Fibroblast of gingiva (primary cell): Measurements from ENCODE around the gene SCN9A.
"Not testable (repeated sequence)": the region's sequence is repeated elsewhere in the genome, so short reads cannot be mapped to it uniquely, and the experiment has no call there.

Experiments used
- DNase-seq: peaks from one replicate; pipeline ENCODE4 v3.0.0-alpha.2; 2011; ENCODE audit warnings: low read depth

SCN9A gene

DNA sequence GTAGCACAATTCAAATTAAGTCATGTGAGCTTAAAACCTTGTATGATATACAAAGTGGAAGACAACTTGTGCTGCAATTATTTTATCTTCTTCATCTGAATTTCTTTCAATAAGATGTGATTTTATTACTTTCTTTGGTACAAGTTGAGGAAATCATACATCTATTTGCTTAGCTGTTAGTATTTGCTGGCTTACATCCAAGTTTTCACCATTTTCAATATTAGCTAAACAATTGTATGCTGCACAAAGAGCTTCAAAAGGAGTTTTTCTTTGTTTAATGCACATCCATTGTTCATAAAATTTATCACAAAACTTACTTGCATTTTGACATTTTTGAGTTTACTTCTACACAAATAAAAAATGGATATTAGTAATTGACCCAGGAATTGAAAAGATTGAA is 40.9 kb downstream of the SCN9A start:
- DNase-seq = no peak

DNA sequence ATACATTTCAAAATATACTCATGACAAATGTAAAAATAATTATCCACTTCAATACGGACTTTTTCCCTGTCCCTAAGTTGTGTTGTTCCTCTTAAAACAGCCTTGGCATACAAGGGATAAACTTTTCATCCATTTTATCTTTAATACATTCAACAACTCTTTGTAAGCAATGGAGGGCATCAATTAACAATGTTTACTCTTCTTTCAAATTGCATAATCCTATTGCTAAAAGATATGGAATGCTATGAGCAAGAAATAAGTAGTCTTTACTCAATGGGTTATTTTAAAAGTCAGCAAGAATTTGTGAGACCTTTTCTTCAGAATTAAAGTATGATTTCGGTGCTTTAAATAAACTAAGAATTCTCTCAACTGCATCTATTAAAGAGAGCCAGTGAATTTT is 41.9 kb downstream of the SCN9A start:
- DNase-seq = peak; percentile 35

DNA sequence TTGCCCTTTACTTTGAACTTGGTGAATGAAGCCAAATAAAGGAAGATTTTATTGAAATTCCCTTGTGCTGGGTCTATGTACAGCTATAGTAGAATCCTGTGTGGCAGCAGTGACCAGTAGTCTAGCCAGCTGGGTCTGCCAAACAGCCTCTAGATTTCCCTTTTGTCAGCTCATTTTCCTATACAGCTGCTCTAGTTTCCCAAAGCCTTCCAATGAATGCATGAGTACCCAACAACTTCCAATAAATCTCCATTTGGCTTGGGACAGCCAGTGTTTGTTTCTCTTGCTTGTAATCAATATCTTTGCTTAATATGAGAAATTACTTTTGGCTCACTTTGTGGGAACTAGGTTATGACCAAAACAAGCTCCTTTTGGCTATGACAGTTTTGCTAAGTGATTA is 43.6 kb downstream of the SCN9A start:
- no peak for DNase-seq

DNA sequence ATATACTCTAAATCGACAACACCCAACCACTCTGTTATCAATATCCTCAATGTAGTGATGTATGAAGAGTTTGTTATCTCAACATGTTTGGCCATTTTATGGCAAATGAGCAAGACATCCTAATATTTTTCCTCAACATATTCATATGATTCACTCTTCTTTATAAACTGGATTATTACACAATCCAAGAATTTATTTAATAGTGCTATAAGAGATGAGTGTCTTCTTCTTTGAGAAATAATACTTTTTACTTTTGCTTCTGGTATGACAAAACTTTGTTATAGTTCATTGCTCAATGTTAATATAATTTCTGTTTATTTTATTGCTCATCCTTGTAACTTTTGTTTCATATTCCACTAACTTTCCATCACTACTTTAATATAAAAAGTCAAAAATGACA is 44.3 kb downstream of the SCN9A start:
- DNase-seq = peak; percentile 42

DNA sequence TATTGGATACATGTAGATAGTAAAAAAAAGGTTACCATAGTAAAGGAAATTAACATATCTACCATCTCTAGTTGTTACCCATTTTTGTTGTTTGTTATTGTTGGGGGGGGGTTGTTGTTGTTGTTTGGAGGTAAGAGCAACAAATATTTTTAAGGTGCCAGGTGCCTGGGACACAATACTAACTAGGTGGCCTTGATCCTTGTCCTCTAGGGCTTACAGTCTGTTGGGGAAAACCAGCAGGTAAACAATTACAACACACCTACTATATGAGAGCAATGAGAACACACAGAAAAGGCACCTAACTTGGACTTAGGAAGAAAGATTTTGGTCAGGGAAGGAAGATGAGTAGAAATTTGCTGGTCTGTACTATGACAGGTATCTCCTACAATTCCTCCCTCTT is 46.3 kb downstream of the SCN9A start:
- DNase-seq = no peak

DNA sequence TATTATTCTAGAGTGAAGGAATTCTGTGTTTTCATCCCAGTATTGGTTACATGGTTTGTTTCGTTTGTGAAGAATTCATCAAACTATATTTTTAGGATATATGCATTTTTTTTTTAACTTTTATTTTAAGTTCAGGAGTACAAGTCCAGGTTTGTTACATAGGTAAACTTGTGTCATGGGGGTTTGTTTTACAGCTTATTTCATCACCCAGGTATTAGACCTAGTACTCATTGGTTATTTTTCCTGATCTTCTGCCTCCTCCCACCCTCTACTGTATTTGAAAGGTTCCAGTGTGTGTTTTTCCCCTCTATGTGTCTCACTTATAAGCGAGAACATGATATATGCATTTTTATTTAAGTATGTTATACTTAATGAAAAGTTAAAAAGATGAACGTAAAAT is 47.6 kb downstream of the SCN9A start:
- no peak for DNase-seq

DNA sequence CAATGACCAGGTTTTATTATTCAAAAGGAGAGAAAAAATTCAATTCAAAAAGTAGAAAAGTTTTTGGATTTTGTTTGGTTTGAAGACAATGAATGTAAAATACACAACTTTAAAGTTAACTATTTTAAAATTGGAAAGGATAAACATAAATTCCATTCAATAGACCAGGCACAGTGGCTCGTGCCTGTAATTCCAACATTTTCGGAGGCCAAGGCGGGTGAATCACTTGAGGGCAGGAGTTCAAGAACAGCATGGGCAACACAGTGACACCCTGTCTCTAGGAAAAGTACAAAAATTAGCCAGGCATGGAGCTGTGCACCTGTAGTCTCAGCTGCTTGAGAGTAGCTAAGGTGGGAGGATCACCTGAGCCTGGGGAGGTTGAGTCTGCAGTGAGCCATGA is 54.7 kb downstream of the SCN9A start:
- no peak for DNase-seq

DNA sequence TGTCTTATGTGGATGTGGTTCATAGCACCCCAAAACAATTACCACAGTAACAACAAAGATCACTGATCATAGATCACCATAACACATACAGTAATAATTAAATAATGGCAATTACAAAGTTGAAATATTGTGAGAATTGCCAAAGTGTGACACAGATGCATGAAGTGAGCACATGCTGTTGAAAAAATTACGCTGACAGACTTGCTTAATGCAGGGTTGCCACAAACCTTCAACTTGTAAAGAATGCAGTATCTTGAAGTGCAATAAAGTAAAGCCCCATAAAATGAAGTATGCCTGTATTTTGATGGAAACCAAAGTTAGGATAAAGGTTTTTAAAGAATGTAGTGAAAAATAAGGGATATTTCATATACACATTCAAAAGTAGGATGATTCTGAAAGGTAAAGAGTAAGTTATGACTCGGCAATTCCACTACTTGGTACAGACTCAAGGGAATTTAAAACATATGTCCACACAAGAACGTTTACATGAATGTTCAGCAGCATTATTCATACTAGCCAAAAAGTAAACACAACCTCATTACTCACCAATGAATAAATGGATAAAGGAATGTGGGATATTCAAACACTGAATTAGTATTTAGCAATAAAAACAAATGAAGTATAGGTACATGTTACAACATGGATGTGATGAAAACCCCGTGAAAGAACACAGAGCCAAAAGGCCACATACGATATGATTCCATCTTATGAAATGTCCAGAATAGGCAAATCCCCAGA is 61.6 kb downstream of the SCN9A start:
- DNase-seq = peak; percentile 93

DNA sequence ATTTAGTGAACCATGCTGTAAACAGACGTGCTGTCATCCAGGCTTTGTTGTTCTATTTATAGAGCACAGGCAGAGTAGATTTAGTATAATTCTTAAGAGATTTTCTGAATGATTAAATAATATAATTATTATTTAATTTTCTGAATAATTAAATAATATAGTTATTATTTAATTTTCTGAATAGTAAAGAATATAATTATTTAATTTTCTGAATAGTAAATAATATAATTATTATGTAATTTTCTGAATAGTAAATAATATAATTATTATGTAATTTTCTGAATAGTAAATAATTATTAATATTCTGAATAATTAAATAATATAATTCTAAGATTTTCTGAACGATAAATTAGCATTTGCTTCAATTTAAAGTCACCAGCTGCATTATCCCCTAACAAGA is 62.9 kb downstream of the SCN9A start:
- not testable (repeated sequence) for DNase-seq

DNA sequence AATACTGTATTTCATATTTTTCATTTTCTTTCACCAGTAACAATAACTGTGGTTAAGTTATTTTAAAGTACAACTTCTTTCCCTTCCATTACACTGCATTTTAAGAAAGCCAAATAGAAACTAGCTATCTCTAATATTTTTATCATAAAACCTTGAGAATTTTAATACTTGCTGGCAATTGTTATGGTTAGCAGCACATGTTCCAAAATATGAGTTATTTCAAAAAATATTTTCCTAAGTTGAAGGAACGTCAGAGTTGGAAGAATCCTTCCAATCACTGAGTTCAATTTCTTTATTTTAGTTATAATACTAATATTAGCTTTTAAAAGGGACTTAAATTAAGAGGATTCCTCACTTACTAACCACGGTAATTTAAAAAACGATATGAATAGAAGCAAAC is 68.4 kb downstream of the SCN9A start:
- no peak for DNase-seq

DNA sequence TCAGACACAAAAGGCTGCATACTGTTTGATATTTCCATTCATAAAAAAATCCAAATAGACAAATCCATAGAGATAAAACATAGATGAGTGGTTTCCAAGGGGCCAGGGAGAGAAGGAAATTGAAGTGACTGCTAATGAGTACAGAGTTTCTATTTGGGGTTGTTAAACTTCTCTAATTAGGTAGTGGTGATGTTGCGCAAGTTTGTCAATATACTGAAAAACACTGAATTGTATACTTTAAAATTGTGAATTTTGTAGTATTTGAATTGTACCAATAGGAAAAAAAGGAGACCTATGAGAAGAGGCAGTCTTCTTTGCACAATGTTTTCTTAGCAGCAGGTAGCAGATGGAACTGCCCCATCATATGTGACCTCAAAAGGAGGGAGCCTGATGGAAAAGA is 71.1 kb downstream of the SCN9A start:
- no peak for DNase-seq

DNA sequence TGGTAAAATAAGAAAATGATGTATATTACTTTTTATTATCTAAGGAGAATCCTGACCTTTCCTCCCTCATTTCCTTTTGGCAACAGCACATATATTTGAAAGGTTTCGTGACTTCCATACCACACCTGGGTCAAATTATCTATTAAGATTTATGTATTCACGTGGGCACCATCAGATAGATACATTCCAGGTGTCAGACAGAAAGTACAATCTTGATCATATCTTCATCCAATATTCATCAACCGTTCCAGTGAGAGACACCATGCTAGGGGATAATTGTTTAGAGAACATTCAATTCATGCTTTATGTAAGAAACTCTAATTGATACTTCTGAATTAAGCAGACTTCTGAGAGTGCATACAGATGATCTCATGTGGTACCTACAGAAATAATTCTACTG is 73.7 kb downstream of the SCN9A start:
- DNase-seq = no peak

DNA sequence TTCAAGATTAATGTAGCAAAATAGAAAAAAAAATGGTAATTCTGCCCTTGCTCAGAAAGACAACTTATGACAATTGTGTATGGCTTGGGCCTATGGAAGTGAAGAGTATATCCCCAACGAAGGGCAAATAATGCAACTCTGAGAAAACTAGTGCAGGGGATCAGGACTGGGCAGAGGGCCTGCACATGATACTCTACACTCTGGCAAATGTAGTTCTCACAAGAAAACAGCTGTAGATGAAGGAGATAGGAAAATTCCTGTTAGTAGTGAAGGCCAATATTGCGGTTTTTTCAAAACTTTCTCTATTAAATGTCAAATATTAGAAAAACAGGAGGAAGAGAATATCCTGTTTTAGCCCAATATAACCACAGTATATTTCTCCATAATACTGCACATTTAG is 77.8 kb downstream of the SCN9A start:
- DNase-seq = no peak

DNA sequence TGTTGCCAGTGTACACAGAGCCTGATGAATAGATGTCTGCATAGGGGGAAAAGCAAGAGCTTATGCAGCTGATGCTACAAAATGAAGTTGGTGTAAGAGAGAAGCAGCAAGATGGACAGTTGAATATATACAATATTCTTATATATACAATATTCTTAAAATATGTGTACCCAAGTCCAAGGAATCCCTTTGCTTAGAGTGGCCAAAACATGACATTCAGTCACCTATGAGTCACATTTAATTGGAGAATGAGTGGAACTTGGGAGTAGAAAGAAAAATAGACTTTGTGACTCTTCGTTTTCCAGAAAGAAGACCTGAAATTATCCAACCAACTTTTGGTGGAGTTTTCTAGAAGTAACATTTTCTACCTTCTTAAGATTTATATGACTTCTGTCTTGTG is 81.8 kb downstream of the SCN9A start:
- DNase-seq = no peak

DNA sequence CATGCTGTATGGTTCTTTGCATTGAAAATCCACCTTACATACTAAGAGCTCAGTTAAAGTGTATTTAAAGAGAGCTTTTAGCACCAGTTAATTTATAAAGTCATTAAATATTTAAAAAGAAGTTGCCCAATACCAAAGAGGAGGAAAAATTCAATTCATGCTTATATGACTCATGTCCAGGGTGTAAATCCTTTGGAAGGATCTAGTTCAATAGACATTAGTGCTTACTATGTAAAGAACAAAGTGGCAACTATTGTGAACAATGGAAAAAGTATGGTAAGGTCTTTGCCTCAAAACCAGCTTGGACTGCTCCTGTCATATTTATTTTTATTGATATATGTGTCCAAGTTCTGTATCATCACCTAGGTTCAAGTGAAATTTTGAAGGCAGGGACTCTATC is 90.5 kb downstream of the SCN9A start:
- no peak for DNase-seq

DNA sequence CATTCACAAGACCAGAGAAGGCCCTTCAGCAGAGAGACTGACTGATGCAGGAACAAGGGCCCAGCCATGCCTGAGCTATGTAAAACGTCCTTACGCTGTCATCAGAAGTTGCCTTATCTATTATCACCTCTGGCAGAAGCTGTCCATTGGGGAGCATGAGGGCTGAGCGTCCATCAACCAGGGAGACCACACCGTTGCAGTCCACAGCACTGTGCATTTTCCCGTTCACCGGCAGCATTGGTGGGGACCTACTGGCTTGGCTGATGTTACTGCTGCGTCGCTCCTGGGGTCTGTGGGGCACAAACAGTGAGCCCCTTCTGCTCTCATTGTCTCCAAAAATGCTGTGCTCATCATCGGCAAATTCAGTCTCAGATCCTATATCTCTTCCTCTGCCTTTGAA is 91.4 kb downstream of the SCN9A start:
- no peak for DNase-seq

DNA sequence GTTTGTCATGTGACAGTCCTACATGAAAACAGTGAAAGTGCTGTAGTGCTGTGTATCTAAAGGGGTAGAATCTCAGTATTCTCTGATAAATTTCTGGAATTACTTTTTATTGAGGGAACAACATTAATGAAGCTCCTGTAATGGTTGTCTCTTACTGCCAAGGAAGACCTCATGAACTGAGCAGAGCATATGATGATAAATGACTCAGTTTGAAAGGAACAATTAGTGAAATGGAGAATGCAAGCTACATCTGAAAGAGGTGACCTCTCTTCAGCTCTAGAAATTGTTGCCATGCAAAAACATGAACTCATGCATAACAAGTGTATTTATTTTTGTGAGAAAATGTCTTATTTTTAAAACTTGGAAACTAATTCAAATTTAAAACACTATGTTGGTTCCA is 93.6 kb downstream of the SCN9A start:
- no peak for DNase-seq

DNA sequence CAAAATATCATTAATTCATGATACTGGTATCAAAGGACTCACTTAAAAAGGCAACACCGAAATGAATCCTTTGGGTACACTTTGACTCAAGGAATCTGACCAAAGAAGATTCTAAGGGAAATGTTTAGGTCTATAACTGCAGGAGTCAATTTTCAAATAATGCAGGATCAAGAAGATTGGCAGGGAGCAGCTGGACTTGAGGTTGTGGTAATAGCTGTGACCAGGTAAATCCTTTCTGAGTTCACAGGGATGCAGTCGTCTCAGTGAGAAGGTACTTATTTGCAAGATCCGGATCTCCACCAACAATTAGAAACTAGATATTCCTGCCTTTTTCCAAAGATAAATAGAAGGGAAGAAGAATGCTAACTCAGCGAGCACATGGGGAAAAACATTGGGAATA is 96.9 kb downstream of the SCN9A start:
- no peak for DNase-seq

DNA sequence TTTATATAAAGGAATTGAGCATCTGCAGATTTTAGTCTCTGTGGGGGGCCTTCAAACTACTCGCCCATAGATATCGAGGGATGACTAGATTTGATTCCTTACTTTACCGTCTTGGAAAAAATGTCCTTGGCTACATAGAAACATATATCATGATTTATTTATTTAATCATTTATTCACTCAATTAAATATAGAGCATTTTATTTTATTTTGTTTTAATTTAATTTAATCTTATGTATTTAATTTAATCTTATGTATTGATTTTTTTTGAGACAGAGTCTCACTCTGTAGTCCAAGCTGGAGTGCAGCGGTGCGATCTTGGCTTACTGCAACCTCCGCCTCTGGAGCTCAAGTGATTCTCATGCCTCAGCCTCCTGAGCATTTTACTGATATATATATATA is 105.4 kb downstream of the SCN9A start:
- no peak for DNase-seq

DNA sequence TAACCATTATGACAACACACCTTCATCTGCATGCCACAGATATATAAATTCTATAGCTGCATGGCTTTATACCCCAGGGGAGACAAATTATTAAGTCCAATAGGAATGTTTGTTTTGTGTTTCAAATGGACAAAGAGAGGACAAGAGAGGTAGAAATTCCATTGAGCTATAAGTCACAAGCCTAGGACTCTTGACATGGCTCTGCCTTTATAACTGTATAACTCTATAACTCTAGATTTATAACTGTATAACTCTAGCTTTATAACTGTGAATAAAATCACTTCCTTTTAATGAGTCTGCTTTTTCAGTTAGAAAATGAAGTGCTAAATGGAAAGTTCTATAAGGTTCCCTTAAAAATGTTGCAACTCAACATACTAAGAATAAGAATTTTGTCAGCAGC is 106.4 kb downstream of the SCN9A start:
- no peak for DNase-seq

DNA sequence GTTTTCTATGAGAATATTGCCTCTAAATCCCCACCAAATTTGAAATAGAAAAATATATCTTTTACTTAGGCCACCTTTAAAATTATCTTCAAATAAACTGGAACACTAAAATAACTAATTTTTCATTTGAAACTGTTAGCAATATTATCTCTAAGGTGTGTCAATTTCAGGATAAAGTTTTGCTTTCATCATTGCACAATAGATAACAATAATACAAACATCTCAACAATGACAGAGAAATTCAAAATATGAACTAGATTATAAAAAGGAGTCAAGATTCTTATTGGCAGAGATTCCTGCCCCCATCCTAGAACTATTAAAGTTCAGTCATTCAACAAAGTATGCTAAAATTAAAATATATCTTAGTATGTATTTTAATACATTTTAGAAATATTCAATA is 117.9 kb downstream of the SCN9A start:
- no peak for DNase-seq

DNA sequence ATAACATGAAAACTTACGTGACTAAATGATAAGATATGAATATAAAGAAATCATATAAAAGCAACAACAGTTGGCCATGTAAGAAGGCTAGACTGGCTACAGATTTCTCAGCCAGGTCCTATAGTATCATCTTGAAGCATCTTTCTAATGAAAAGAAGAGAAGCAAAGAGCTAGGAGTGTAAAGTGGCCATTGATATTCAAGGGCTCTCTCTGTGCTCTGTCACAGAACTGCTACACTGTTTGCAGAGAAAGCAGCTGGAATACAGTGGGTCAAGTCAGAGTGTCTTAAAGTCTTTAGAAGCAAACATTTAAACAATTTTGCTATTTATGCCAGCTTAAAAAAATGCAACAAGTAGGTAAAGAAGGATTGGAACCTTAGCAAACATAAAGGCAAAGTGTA is 118.8 kb downstream of the SCN9A start:
- no peak for DNase-seq

DNA sequence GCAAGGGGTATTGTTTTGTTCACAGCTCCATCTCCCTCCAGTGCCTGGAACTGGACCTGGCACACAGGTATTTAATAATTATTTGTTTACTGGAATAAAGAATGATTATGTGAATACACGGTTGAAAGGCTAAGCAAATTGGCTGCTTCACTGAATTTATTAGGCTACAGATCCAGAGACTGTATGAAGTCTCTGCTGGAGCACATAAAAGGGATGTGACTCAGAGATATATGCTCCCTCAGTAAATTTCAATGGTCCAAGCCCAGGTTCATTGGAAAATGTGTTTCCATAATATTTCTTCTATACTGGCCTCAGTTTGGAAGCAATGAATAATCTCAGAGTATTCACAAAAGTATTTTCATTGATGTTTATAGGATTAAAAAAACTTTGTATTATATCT is 126.4 kb downstream of the SCN9A start:
- DNase-seq = no peak

DNA sequence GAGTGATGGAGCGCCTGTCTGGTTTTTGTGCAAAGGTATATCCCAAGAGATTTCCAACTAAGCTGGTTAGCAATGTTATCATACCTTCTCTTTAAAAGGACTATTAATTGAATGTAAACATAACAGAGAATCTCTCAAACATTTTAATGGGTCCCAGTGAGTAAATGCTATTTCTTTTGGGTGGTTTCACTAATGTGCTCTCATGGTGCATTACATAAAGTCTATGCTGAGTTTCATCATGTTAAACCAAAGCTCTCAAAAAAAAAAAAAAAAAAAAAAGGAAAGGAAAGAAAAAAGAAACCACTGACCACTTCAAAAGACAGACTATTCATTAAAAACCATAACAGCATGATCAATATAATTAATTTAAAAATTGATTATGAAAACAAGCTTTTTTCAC is 128.8 kb downstream of the SCN9A start:
- no peak for DNase-seq

DNA sequence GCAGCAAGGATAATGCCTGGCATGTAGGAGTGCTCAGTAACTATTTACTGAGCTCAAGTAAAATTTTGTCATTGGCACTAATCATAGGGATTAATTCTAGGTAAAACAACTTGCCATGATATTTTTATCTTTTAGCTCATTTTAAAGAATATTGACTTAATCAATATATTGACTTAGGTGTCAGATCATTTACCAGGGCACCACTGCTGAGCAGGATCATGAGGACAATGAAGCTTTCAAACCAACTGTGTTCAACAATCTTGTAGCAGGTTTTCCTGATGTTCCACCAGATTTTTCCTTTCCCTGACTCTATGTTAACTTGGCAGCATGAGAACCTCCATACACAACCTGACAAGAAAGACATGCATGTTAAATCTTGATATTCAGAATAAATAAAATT is 133.4 kb downstream of the SCN9A start:
- DNase-seq = no peak
